ENCODE data around the gene MGST2. TPM values are rescaled to one million over a fixed set of nuclear protein-coding genes. Genes with fewer than 3 reads are reported as not detected.

MGST2 gene
- total RNA-seq, 1 donor from 2014 or later, result 66.3 TPM

DNA sequence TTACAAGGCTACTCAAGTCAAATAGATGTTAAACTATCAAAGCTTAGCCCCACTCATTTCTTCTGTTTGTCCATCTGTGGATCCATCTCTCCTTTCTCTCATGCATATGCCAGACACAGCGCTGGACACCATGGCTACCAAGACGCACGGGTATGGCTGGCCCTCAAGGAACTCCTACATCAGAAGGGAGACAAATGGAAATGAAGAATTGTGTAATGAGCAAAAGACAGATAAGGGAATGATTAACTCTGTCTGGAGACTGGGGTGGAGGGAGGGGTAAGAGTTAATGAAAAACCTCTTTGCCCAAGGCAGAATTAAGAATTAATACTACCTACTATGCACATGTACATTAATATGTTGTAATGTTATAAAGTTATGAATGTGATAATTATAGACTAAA lies 88.1 kb downstream of the MGST2 start:
- DNase-seq (ENCODE audit: low read depth), result no peak
- TF ChIP-seq, protein P1, sequence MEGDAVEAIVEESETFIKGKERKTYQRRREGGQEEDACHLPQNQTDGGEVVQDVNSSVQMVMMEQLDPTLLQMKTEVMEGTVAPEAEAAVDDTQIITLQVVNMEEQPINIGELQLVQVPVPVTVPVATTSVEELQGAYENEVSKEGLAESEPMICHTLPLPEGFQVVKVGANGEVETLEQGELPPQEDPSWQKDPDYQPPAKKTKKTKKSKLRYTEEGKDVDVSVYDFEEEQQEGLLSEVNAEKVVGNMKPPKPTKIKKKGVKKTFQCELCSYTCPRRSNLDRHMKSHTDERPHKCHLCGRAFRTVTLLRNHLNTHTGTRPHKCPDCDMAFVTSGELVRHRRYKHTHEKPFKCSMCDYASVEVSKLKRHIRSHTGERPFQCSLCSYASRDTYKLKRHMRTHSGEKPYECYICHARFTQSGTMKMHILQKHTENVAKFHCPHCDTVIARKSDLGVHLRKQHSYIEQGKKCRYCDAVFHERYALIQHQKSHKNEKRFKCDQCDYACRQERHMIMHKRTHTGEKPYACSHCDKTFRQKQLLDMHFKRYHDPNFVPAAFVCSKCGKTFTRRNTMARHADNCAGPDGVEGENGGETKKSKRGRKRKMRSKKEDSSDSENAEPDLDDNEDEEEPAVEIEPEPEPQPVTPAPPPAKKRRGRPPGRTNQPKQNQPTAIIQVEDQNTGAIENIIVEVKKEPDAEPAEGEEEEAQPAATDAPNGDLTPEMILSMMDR (conservative IDR thresholded peaks at IDR 0.05; ENCODE audit: low read depth, low read length), result no peak
- H3K4me3 ChIP-seq (ENCODE audit: low read depth, low read length), result no peak overlapping the region

Other genes starting within 250 kb of the MGST2 start
- 3.9 and 5.9 TPM in 2 replicates for gene RAB33B, start 211.7 kb upstream of the MGST2 start, total RNA-seq
- 21.7 and 29.4 TPM in 2 replicates for gene SETD7, start 109.6 kb upstream of the MGST2 start, total RNA-seq

Data from epithelial cell of proximal tubule (primary cell).